Panc1 (cell line): ENCODE measurements around the gene TMTC1.

ENCODE experiments used
- CTCF ChIP-seq: fragments of 450-650 bp; IDR thresholded peaks from 2 replicates; pipeline ENCODE4 v1.5.1; 2017; ENCODE audit warnings: mild to moderate bottlenecking
- POLR2AphosphoS5 ChIP-seq: IDR thresholded peaks from 2 replicates; pipeline ENCODE4 v1.6.1; 2012; ENCODE audit warnings: mild to moderate bottlenecking, low read depth, low read length, moderate library complexity
- TF ChIP-seq, protein P1 (sequence below), 2 experiments: IDR thresholded peaks; 2 replicates each; pipeline ENCODE4 v1.6.1; 2011 to 2012; ENCODE audit warnings: low read depth in 2 of 2, control low read depth in 1 of 2, low read length in 1 of 2, mild to moderate bottlenecking in 1 of 2, moderate library complexity in 1 of 2; ENCODE audit not compliant: insufficient read depth in 1 of 2

- TF ChIP-seq CTCF (no peak), POLR2AphosphoS5 (no peak)
- TF ChIP-seq, protein P1, sequence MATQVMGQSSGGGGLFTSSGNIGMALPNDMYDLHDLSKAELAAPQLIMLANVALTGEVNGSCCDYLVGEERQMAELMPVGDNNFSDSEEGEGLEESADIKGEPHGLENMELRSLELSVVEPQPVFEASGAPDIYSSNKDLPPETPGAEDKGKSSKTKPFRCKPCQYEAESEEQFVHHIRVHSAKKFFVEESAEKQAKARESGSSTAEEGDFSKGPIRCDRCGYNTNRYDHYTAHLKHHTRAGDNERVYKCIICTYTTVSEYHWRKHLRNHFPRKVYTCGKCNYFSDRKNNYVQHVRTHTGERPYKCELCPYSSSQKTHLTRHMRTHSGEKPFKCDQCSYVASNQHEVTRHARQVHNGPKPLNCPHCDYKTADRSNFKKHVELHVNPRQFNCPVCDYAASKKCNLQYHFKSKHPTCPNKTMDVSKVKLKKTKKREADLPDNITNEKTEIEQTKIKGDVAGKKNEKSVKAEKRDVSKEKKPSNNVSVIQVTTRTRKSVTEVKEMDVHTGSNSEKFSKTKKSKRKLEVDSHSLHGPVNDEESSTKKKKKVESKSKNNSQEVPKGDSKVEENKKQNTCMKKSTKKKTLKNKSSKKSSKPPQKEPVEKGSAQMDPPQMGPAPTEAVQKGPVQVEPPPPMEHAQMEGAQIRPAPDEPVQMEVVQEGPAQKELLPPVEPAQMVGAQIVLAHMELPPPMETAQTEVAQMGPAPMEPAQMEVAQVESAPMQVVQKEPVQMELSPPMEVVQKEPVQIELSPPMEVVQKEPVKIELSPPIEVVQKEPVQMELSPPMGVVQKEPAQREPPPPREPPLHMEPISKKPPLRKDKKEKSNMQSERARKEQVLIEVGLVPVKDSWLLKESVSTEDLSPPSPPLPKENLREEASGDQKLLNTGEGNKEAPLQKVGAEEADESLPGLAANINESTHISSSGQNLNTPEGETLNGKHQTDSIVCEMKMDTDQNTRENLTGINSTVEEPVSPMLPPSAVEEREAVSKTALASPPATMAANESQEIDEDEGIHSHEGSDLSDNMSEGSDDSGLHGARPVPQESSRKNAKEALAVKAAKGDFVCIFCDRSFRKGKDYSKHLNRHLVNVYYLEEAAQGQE (IDR thresholded peaks at IDR 0.05; ENCODE audit: insufficient read depth in 1 of 2, low read depth in 2 of 2, low read length in 1 of 2), result no peak
Observed at GRCh38 chr12:29580971-29581370, 202.8 kb downstream of the TMTC1 start.
